Suprapubic skin (tissue), 4 donors: ENCODE data around the gene UQCRC1. TPM values are rescaled to one million over a fixed set of nuclear protein-coding genes. Genes with fewer than 3 reads are reported as not detected.

Experiments used
- DNase-seq, 2 donors: peaks; one replicate each; pipeline ENCODE4 v3.0.0-alpha.2; 2019; ENCODE audit warnings: low spot score in 2 of 2
- H3K27ac ChIP-seq: fragments of 200-600 bp; sonication (generic); one replicate; pipeline ENCODE4 v1.5.1; 2019
- H3K27me3 ChIP-seq: fragments of 200-600 bp; sonication (generic); one replicate; pipeline ENCODE4 v1.5.1; 2019
- H3K36me3 ChIP-seq: fragments of 200-600 bp; sonication (generic); one replicate; pipeline ENCODE4 v1.5.1; 2019
- H3K4me1 ChIP-seq: fragments of 200-600 bp; sonication (generic); one replicate; pipeline ENCODE4 v1.5.1; 2019
- H3K4me3 ChIP-seq: fragments of 200-600 bp; sonication (generic); one replicate; pipeline ENCODE4 v1.5.1; 2019; ENCODE audit warnings: mild to moderate bottlenecking
- H3K9me3 ChIP-seq: fragments of 200-600 bp; sonication (generic); one replicate; pipeline ENCODE4 v1.5.1; 2019
- EP300 ChIP-seq: sonication (generic); formaldehyde crosslinking; IDR thresholded peaks from one replicate; pipeline ENCODE4 v1.6.1; 2017; ENCODE audit warnings: antibody characterized with exemption
- POLR2A ChIP-seq, 2 donors: fragments of 450-650 bp; IDR thresholded peaks; one replicate each; pipeline ENCODE4 v1.6.1; 2017; ENCODE audit warnings: antibody characterized with exemption in 2 of 2, mild to moderate bottlenecking in 2 of 2, moderate library complexity in 2 of 2
- POLR2AphosphoS5 ChIP-seq, 3 donors: sonication (generic); formaldehyde crosslinking; IDR thresholded peaks; one replicate each; pipeline ENCODE4 v1.6.1; 2017; ENCODE audit warnings: antibody characterized with exemption in 3 of 3
- WGBS: methylation state at CpG from one replicate; pipeline ENCODE4 v1.1.5; 2018; 5-methylcytosine and 5-hydroxymethylcytosine counted together
- total RNA-seq, 4 donors: library from RNA; depleted of rRNA; stranded (reverse); fragments of >200 nt; gene quantifications; one replicate each; pipeline ENCODE4 v1.1.0, GENCODE V29; 2016
- TF ChIP-seq, protein P1 (sequence below), 2 donors: fragments of 200-600 bp in 1 of 2; fragments of 450-650 bp in 1 of 2; sonication (generic) in 1 of 2; IDR thresholded peaks; one replicate each; pipeline ENCODE4 v1.5.1; 2016 to 2019; ENCODE audit warnings: antibody characterized with exemption in 2 of 2, mild to moderate bottlenecking in 1 of 2, moderate library complexity in 1 of 2

The UQCRC1 gene
- total RNA-seq, 4 donors from 2014 or later = 294 to 337 (median 319) TPM

DNA sequence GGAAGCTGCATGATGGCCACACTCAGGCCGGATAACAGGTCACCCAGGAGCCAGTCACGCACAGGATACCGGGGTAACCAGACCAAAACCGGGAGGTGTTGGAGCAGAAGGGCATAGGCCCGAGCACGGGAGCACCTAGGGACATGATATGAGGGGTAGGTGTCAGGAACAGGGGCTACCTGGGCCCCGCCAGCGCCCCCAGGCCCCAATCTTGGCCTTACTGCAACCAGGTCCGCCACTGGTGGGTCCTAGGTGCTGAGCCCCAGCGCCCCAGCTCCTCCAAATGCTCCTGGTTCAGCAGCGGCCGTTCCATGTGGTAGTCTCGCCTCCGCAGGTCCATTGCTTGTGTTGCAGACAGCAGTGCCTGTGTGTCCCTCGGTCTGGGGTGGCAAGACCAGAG lies 23.8 kb upstream of the UQCRC1 start:
- no peaks in the 10 kb centered on the region for H3K27me3 ChIP-seq
- peaks cover 24% of the 10 kb centered on the region for H3K4me1 ChIP-seq
- no peak for DNase-seq
- peaks cover 48% of the 10 kb centered on the region for H3K36me3 ChIP-seq
- H3K4me3 ChIP-seq = no peak overlapping the region
- 100% methylated on average over 5 of the region's 15 CpGs for WGBS
- no peak overlapping the region for H3K27ac ChIP-seq
- no peaks in the 10 kb centered on the region for H3K9me3 ChIP-seq
- TF ChIP-seq POLR2AphosphoS5 (IDR thresholded peaks at IDR 0.05) = no peak
- TF ChIP-seq EP300 = no peak
- TF ChIP-seq POLR2A (IDR thresholded peaks at IDR 0.05) = no peak
- TF ChIP-seq, protein P1, sequence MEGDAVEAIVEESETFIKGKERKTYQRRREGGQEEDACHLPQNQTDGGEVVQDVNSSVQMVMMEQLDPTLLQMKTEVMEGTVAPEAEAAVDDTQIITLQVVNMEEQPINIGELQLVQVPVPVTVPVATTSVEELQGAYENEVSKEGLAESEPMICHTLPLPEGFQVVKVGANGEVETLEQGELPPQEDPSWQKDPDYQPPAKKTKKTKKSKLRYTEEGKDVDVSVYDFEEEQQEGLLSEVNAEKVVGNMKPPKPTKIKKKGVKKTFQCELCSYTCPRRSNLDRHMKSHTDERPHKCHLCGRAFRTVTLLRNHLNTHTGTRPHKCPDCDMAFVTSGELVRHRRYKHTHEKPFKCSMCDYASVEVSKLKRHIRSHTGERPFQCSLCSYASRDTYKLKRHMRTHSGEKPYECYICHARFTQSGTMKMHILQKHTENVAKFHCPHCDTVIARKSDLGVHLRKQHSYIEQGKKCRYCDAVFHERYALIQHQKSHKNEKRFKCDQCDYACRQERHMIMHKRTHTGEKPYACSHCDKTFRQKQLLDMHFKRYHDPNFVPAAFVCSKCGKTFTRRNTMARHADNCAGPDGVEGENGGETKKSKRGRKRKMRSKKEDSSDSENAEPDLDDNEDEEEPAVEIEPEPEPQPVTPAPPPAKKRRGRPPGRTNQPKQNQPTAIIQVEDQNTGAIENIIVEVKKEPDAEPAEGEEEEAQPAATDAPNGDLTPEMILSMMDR (IDR thresholded peaks at IDR 0.05) = no peak

GRCh38 chr3:48631516-48632448 lies 22.3 kb upstream of the UQCRC1 start:
- Histone ChIP-seq H3K27ac (no peak overlapping the region), H3K27me3 (no peaks in the 10 kb centered on the region), H3K4me1 (peaks cover 24% of the 10 kb centered on the region), H3K36me3 (peaks cover 63% of the 10 kb centered on the region), H3K9me3 (no peaks in the 10 kb centered on the region), H3K4me3 (no peak overlapping the region)
- 88% methylated on average over 17 of the region's 22 CpGs for WGBS
- TF ChIP-seq EP300 (no peak), POLR2AphosphoS5 (IDR thresholded peaks at IDR 0.05) (no peak), POLR2A (IDR thresholded peaks at IDR 0.05) (no peak)
- TF ChIP-seq, protein P1 (IDR thresholded peaks at IDR 0.05) = no peak
- DNase-seq = no peak

DNA sequence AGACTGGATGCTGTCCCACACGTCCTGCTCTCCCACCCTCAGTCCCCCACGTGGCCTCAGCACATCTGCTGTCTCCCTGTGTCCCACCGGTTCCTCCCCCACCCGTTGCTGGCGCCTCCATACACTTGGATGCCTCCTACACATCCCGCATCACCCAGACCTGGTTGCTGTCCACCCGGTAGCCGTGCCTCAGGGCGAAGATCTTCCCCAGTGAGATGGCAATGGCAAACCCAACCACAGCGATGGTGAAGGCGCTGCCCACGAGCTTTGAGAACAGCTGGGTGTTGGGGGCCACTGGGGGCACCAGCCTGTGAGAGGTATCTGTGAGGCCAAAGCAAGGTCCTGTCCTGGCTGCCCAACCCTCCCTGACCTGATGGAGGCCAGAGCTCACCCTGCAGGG lies 21.4 kb upstream of the UQCRC1 start:
- peaks cover 72% of the 10 kb centered on the region for H3K36me3 ChIP-seq

DNA sequence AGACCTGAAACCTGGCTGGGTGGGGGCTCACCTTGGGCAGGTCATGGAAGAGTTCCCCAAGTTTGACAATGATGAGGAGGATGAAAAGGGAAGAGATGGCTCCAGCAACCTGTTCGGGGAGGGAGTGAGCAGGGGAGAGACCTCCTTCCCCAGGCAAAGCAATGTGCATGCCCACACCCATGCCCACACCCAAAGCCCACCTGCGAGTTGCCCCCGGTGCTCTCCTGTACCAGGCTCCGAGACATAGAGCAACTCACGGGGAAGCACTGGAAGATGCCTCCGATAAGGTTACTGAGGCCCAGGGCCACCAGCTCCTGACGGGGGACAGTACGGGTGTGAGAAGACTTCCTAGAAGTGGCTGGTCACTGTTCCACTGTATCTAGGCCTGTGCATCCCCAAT lies 21.0 kb upstream of the UQCRC1 start:
- Histone ChIP-seq H3K27ac (no peak overlapping the region), H3K4me1 (peaks cover 14% of the 10 kb centered on the region), H3K9me3 (no peaks in the 10 kb centered on the region), H3K4me3 (no peak overlapping the region), H3K36me3 (peaks cover 75% of the 10 kb centered on the region), H3K27me3 (no peaks in the 10 kb centered on the region)
- TF ChIP-seq, protein P1 (IDR thresholded peaks at IDR 0.05) = no peak
- no peak for TF ChIP-seq POLR2A (IDR thresholded peaks at IDR 0.05)
- no peak for TF ChIP-seq EP300
- TF ChIP-seq POLR2AphosphoS5 (IDR thresholded peaks at IDR 0.05) = no peak
- DNase-seq = no peak
- 94% methylated on average over 6 of the region's 8 CpGs for WGBS

More for the DNA sequence above, 21.4 kb upstream of the UQCRC1 start:
- no peaks in the 10 kb centered on the region for H3K9me3 ChIP-seq
- TF ChIP-seq EP300 (no peak), POLR2AphosphoS5 (IDR thresholded peaks at IDR 0.05) (no peak), POLR2A (IDR thresholded peaks at IDR 0.05) (no peak)
- TF ChIP-seq, protein P1 (IDR thresholded peaks at IDR 0.05) = no peak
- no peak for DNase-seq
- H3K4me3 ChIP-seq = no peak overlapping the region
- 92% methylated on average over 12 of the region's 12 CpGs for WGBS
- H3K27ac ChIP-seq = no peak overlapping the region
- H3K4me1 ChIP-seq = peaks cover 18% of the 10 kb centered on the region
- H3K27me3 ChIP-seq = no peaks in the 10 kb centered on the region

GRCh38 chr3:48629894-48630293 lies 20.4 kb upstream of the UQCRC1 start:
- no peak for TF ChIP-seq POLR2AphosphoS5 (IDR thresholded peaks at IDR 0.05)
- no peak for TF ChIP-seq EP300
- TF ChIP-seq POLR2A (IDR thresholded peaks at IDR 0.05) = no peak
- TF ChIP-seq, protein P1 (IDR thresholded peaks at IDR 0.05) = no peak
- 94% methylated on average over 7 of the region's 12 CpGs for whole genome bisulfite sequencing
- no peak overlapping the region for H3K4me3 ChIP-seq

More at GRCh38 chr3:48629894-48630293, 20.4 kb upstream of the UQCRC1 start:
- Histone ChIP-seq H3K27me3 (no peaks in the 10 kb centered on the region), H3K27ac (no peak overlapping the region), H3K36me3 (peaks cover 80% of the 10 kb centered on the region), H3K9me3 (no peaks in the 10 kb centered on the region), H3K4me1 (peaks cover 12% of the 10 kb centered on the region)
- DNase-seq = no peak
